ENCODE measurements around the gene PIEZO1.

Gene PIEZO1

DNA sequence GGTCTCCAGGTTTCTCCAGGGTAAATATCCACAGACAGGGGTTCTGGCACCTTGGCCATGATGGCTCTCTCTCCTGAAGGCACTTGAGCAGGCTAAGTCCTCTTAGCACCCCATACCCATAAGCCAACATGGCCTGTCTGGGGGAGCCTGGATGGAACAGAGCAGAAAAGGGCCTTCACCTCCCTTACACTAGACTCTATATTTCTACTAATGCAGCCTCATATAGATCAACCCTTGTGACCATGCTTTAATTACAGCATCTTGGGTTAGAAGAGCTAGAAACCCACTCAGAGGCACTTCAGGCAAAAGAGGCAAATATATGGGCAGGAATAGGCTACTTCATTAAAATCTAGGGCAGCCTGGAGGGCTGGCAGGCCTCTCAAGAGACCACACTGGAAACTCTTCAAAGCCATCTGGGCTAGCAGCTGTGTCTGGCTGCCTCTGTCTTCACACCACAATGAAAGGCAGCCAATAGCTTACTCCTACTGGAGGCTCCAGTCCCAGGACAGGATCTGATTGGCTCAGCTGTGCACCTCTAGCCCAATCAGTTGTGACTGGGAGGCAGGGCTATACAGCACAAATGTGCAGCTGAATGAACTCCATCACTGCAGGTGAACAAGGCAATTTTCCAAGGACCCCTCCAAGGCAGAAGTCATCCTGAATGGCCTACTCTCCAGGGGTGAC is 13.9 kb upstream of the PIEZO1 start:
- DNase-seq (ENCODE audit: low spot score), result no peak
- peak overlapping the region; percentile 31 for H3K27ac ChIP-seq
- POLR2A ChIA-PET (ENCODE audit: low non-redundant PET), result no interaction called here
- CTCF ChIA-PET, result interaction anchor here (0.5 kb wide), 1 partner anchor 55 kb away, joined by 3 read pairs; no protein-coding TSS in a partner anchor
- TF ChIP-seq, protein P1, sequence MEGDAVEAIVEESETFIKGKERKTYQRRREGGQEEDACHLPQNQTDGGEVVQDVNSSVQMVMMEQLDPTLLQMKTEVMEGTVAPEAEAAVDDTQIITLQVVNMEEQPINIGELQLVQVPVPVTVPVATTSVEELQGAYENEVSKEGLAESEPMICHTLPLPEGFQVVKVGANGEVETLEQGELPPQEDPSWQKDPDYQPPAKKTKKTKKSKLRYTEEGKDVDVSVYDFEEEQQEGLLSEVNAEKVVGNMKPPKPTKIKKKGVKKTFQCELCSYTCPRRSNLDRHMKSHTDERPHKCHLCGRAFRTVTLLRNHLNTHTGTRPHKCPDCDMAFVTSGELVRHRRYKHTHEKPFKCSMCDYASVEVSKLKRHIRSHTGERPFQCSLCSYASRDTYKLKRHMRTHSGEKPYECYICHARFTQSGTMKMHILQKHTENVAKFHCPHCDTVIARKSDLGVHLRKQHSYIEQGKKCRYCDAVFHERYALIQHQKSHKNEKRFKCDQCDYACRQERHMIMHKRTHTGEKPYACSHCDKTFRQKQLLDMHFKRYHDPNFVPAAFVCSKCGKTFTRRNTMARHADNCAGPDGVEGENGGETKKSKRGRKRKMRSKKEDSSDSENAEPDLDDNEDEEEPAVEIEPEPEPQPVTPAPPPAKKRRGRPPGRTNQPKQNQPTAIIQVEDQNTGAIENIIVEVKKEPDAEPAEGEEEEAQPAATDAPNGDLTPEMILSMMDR (conservative IDR thresholded peaks at IDR 0.05; ENCODE audit: low read depth), result no peak

DNA sequence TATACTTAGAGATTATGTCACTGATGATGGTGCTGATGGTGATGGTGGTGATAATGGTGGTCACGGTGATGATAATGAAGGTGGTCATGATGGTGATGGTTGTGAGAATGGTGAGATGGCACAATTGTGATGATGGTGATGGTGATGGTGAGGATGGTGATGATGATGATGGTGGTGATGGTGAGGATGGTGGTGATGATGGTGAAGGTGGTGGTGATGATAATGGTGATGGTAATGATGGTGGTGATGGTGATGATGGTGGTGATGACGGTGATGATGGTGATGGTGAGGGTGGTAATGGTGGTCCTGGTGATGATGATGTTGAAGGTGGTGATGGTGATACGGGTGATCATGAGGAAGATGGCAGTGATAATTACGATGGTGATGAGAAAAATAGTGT is 13.1 kb upstream of the PIEZO1 start:
- POLR2A ChIA-PET (ENCODE audit: low non-redundant PET), result no interaction called here
- TF ChIP-seq, protein P1 (conservative IDR thresholded peaks at IDR 0.05; ENCODE audit: low read depth), result no peak
- no peak overlapping the region for H3K27ac ChIP-seq
- CTCF ChIA-PET, result interaction anchor here (0.6 to 1.0 kb wide), 3 partner anchors 15 to 269 kb away, joined by 3 to 4 read pairs (median 3); no protein-coding TSS in a partner anchor
- no peak for DNase-seq (ENCODE audit: low spot score)

DNA sequence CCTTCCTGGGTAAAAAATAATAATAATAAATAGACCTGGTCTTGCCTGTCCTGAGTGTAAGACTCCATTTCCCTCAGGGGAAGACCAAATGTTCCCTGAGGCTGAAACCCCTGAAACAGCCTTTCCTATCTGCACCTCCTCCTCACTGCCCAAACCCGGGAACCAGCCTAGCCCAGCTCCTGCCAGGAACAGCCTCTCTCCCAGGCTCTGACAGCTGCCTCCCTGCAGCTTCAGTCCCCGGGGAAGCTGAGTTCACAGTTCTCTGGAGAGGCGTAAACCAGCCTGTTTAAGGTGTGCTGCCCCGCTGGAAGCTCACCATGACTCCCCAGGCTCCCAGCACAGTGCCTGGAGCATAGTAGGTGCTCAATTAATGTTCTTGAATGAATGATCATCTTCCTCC is 11.3 kb upstream of the PIEZO1 start:
- no peak overlapping the region for H3K27ac ChIP-seq
- TF ChIP-seq, protein P1 (conservative IDR thresholded peaks at IDR 0.05; ENCODE audit: low read depth), result no peak
- ChIA-PET CTCF (no interaction called here), POLR2A (ENCODE audit: low non-redundant PET) (no interaction called here)
- DNase-seq (ENCODE audit: low spot score), result no peak

DNA sequence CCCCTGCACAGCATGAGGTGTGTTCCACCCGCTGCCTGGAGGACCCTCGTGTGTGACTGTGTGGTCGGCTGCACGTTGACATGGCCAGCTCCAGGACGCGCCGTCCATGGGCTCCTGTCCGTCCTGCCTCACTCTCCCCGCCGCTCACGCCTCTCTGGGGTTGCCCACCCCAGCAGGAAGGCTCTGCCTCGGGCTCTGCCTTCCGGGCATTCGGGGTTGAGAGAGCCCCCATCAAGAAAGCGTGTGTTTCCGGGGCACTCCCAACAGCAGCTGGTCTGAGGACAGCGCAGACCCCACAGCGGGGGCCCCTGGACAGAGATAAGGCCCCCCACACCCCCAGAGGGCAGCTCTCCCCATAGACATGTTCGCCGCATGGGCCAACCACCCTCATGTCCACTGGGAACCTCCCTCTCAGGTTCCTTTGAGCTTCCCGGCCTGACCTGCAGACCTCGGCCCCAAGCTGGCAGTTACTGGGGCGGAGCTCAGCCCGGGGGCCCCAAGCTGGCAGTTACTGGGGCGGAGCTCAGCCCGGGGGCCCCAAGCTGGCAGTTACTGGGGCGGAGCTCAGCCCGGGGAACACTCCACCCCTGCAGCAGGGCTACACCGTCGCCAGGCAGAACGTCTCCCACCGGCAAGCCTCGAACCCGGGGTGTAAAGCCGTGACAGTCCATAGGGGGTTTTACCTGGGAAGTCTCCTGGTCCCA is 8.4 kb upstream of the PIEZO1 start:
- no peak for DNase-seq (ENCODE audit: low spot score)
- TF ChIP-seq, protein P1 (conservative IDR thresholded peaks at IDR 0.05; ENCODE audit: low read depth), result no peak
- POLR2A ChIA-PET (ENCODE audit: low non-redundant PET), result interaction anchor here (0.6 kb wide), 1 partner anchor 8 kb away, joined by 3 read pairs; no protein-coding TSS in a partner anchor
- CTCF ChIA-PET, result interaction anchor here (1.5 kb wide), 1 partner anchor 56 kb away, joined by 8 read pairs; no protein-coding TSS in a partner anchor
- H3K27ac ChIP-seq, result no peak overlapping the region

DNA sequence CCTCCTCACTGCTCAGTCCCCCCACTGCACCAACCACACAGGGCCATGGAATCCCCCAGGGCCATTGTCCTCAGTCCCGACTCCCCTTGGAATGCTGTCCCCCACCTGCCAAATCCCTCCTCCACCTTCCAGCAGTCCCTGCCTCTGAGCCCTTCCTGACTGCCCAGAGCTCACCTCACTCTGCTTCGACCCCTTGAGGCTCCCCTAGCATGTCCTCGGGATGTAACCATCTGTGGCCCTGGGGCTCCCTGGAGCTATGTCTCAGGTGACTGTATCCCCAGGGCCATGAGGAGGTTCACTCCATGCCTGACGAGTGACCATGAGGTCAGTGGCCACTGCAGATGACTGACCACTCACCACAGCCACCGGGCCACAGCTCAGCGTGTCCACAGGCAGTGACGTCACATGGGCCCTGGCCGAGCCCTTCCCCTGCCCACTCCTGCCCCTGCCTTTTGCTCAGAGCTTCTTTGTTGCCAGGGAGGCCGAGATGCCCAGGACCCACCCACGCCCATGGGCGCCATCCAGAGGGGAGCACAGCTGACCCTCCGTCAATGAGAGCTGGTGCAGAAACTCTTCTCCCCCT is 7.7 kb upstream of the PIEZO1 start:
- no peak overlapping the region for H3K27ac ChIP-seq
- ChIA-PET POLR2A (ENCODE audit: low non-redundant PET) (interaction anchor here (0.5 kb wide), 1 partner anchor 167 kb away, joined by 8 read pairs; no protein-coding TSS in a partner anchor), CTCF (no interaction called here)
- TF ChIP-seq, protein P1 (conservative IDR thresholded peaks at IDR 0.05; ENCODE audit: low read depth), result no peak
- DNase-seq (ENCODE audit: low spot score), result no peak

DNA sequence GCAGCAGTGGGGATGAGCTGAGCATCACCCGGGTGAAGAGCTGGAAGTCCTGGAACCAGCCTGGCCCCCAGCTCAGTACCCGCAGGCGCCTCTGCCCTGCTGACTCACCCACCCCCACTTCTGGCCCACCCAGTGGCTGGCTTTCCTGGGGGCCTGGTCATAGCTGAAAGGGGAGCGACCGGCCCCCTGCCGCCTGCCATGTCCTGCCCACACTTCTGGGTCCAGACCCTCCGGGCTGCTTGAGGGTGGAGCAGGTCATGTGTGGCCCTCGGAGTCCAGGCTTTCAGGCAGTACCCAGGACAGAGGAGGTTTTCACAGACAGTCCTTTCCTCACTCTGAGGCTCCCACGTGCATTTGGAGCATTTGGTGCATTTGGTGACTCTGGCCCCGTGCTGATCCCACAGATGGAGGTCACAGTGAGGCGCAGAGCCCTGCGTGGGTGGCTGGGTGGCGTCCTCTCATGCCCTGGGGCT is 7.1 kb upstream of the PIEZO1 start:
- POLR2A ChIA-PET (ENCODE audit: low non-redundant PET), result interaction anchor here (0.5 kb wide), 1 partner anchor 166 kb away, joined by 8 read pairs; no protein-coding TSS in a partner anchor
- no peak overlapping the region for H3K27ac ChIP-seq
- DNase-seq (ENCODE audit: low spot score), result no peak
- TF ChIP-seq, protein P1 (conservative IDR thresholded peaks at IDR 0.05; ENCODE audit: low read depth), result no peak
- CTCF ChIA-PET, result interaction anchor here (0.8 kb wide), 1 partner anchor 21 kb away, joined by 5 read pairs; no protein-coding TSS in a partner anchor

Data from RWPE1 (cell line).